Nephron progenitor cell (in vitro differentiated cells): ENCODE data around the gene GRIK1.
A peak's percentile ranks its signal among the peaks of the same experiment; 100 is the strongest.

ENCODE experiments used
- DNase-seq: peaks from one replicate; pipeline ENCODE4 v3.0.0; 2021
- H3K27ac Mint-ChIP-seq: 2 replicates; pipeline ENCODE4 v1.8.0; 2021; ENCODE audit warnings: mild to moderate bottlenecking, moderate library complexity, mixed read lengths
- H3K27me3 Mint-ChIP-seq: 2 replicates; pipeline ENCODE4 v1.8.0; 2021; ENCODE audit warnings: mild to moderate bottlenecking, low read depth, mixed read lengths; ENCODE audit not compliant: poor library complexity
- H3K36me3 Mint-ChIP-seq: 2 replicates; pipeline ENCODE4 v1.8.0; 2021; ENCODE audit warnings: low read depth, mixed read lengths
- H3K4me1 Mint-ChIP-seq: 2 replicates; pipeline ENCODE4 v1.8.0; 2021; ENCODE audit warnings: mixed read lengths
- H3K4me3 Mint-ChIP-seq: 2 replicates; pipeline ENCODE4 v1.8.0; 2021; ENCODE audit warnings: mild to moderate bottlenecking, moderate library complexity, mixed read lengths
- H3K9me3 Mint-ChIP-seq: 2 replicates; pipeline ENCODE4 v1.8.0; 2021; ENCODE audit warnings: mild to moderate bottlenecking, moderate library complexity, mixed read lengths
- CTCF ChIP-seq: fragments of 200-600 bp; sonication (generic); IDR thresholded peaks from 2 replicates; pipeline ENCODE4 v1.5.0; 2021; ENCODE audit warnings: antibody characterized with exemption

Gene GRIK1

GRCh38 chr21:29887313-29888009 lies 52.3 kb downstream of the GRIK1 start:
- Mint-ChIP-seq H3K27me3 (no peaks in the 10 kb centered on the region), H3K9me3 (no peaks in the 10 kb centered on the region), H3K27ac (no peak overlapping the region), H3K4me3 (no peak overlapping the region), H3K36me3 (no peaks in the 10 kb centered on the region), H3K4me1 (peaks cover 18% of the 10 kb centered on the region)
- TF ChIP-seq CTCF, result no peak
- DNase-seq, result no peak

DNA sequence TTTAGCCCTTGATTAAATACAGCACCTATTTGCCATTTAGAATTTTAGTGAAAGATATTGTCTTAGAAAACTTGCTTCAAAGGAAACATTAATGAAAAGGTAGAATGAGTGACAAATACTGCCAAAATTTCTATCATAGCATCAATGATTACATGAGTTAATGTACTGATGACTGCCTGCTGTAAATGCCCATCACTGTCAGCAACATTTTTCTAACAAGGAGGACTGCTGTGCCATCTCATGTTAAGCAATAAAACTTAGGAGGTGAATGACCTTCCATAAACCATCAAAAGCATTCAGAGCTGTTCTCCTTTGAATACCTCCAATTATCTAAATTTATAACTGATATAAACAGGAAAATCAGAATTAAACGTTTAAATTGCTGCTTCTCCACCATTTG lies 54.3 kb downstream of the GRIK1 start:
- Mint-ChIP-seq H3K27me3 (no peaks in the 10 kb centered on the region), H3K4me3 (no peak overlapping the region), H3K4me1 (peaks cover 18% of the 10 kb centered on the region), H3K9me3 (no peaks in the 10 kb centered on the region), H3K27ac (no peak overlapping the region), H3K36me3 (no peaks in the 10 kb centered on the region)
- no peak for DNase-seq
- no peak for TF ChIP-seq CTCF

GRCh38 chr21:29875873-29876272 lies 63.9 kb downstream of the GRIK1 start:
- Mint-ChIP-seq H3K4me1 (peaks cover 22% of the 10 kb centered on the region), H3K9me3 (no peaks in the 10 kb centered on the region), H3K27ac (no peak overlapping the region), H3K27me3 (no peaks in the 10 kb centered on the region), H3K4me3 (no peak overlapping the region), H3K36me3 (no peaks in the 10 kb centered on the region)
- no peak for TF ChIP-seq CTCF
- no peak for DNase-seq

DNA sequence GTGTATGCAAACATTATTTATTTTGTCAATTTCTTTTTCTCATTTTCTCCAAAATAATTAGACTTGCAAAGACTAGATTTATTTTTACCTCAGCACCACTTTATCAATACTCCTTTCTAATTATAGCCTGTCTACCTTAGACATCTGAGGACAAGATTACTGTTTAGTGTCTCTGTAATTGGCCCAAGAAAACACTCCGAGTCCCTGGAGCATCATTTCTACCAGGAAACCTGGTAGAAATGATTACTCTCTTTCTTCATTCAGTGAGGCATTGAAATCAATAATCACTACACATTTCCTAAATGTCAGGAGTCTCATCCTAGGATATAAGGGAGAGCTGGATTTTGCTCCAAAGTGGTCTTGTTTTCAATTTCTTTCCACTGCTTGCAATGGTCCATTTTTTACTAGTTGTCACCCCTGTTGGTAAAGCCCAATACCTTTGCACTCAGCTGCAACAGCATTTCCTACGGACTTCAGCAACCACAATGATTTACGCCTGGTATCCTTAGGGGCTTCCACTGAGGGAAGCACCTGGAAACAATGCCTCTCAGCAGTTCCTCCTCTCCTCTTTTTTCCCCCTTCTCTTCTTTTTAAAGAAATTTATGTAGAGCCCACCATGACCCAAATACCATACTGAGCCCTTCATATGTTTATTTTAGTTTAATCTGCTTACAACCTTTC lies 64.6 kb downstream of the GRIK1 start:
- no peaks in the 10 kb centered on the region for H3K27me3 Mint-ChIP-seq
- H3K4me1 Mint-ChIP-seq, result peaks cover 25% of the 10 kb centered on the region
- TF ChIP-seq CTCF, result no peak
- H3K36me3 Mint-ChIP-seq, result no peaks in the 10 kb centered on the region
- H3K9me3 Mint-ChIP-seq, result no peaks in the 10 kb centered on the region
- H3K27ac Mint-ChIP-seq, result peak overlapping the region; percentile 34
- H3K4me3 Mint-ChIP-seq, result no peak overlapping the region
- DNase-seq, result no peak

DNA sequence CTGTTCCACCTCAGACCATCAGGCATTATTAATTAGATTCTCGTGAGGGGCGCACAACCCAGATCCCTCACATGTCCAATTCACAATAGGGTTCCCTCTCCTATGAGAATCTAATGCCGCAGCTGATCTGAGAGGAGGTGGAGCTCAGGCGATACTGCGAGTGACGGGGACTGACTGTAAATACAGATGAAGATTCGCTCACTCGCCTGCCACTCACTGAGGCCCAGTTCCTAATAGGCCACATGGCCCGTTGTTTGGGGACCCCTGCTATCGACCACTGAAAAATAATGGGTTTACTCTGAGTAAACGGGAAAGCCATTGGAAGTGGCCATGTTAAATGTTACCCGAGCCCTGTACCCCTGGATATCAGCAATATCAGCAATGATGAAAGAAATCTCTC lies 65.9 kb downstream of the GRIK1 start:
- H3K4me1 Mint-ChIP-seq, result peaks cover 25% of the 10 kb centered on the region
- no peak overlapping the region for H3K4me3 Mint-ChIP-seq

More for the DNA sequence above, 65.9 kb downstream of the GRIK1 start:
- TF ChIP-seq CTCF, result no peak
- H3K27me3 Mint-ChIP-seq, result no peaks in the 10 kb centered on the region
- no peak overlapping the region for H3K27ac Mint-ChIP-seq
- no peaks in the 10 kb centered on the region for H3K9me3 Mint-ChIP-seq
- no peaks in the 10 kb centered on the region for H3K36me3 Mint-ChIP-seq
- no peak for DNase-seq
